Natural killer cell (primary cell): ENCODE results near the gene EGFLAM. TPM values are rescaled to one million over a fixed set of nuclear protein-coding genes. Genes with fewer than 3 reads are reported as not detected.

ENCODE experiments used
- ATAC-seq, 3 donors: fragments of 150-1000 bp in 2 of 3; fragments of 200-7000 bp in 1 of 3; cut with Tn5 transposase; 1 replicate in 1 of 3; 2 replicates in 2 of 3; pipeline ENCODE4 v1.10.0; 2021; ENCODE audit warnings: mild to moderate bottlenecking in 2 of 3, moderate library complexity in 2 of 3
- DNase-seq, 2 donors: peaks; one replicate each; pipeline versions ENCODE4 v3.0.0 to v3.0.0-alpha.2; 2013 to 2021; ENCODE audit warnings: mixed read lengths in 1 of 2
- H3K27ac ChIP-seq: one replicate; pipeline ENCODE4 v1.5.1; 2013; ENCODE audit warnings: mild to moderate bottlenecking, low read length
- H3K27me3 ChIP-seq: one replicate; pipeline ENCODE4 v1.6.1; 2013; ENCODE audit warnings: low read length; ENCODE audit not compliant: control insufficient read depth, insufficient read depth
- H3K36me3 ChIP-seq: one replicate; pipeline ENCODE4 v1.6.1; 2013; ENCODE audit warnings: low read length; ENCODE audit not compliant: control insufficient read depth, insufficient read depth
- H3K4me1 ChIP-seq: one replicate; pipeline ENCODE4 v1.6.1; 2013; ENCODE audit warnings: low read length; ENCODE audit not compliant: control insufficient read depth, insufficient read depth
- H3K4me3 ChIP-seq: one replicate; pipeline ENCODE4 v1.5.1; 2013; ENCODE audit warnings: low read length
- H3K9me3 ChIP-seq: one replicate; pipeline ENCODE4 v1.6.1; 2013; ENCODE audit warnings: low read length; ENCODE audit not compliant: control insufficient read depth, insufficient read depth
- H3K27ac Mint-ChIP-seq, 2 donors: one replicate each; pipeline ENCODE4 v1.8.0; 2022; ENCODE audit warnings: mild to moderate bottlenecking in 2 of 2, mixed read lengths in 2 of 2, moderate library complexity in 1 of 2
- H3K27me3 Mint-ChIP-seq, 2 donors: one replicate each; pipeline ENCODE4 v1.8.0; 2022; ENCODE audit warnings: low read depth in 2 of 2, mixed read lengths in 2 of 2
- H3K36me3 Mint-ChIP-seq: one replicate; pipeline ENCODE4 v1.8.0; 2022; ENCODE audit warnings: mixed read lengths
- H3K4me1 Mint-ChIP-seq, 2 donors: one replicate each; pipeline ENCODE4 v1.8.0; 2022; ENCODE audit warnings: mixed read lengths in 2 of 2
- H3K4me3 Mint-ChIP-seq: one replicate; pipeline ENCODE4 v1.8.0; 2022; ENCODE audit warnings: mild to moderate bottlenecking, moderate library complexity, mixed read lengths
- H3K9me3 Mint-ChIP-seq, 2 donors: one replicate each; pipeline ENCODE4 v1.8.0; 2022; ENCODE audit warnings: mixed read lengths in 2 of 2
- WGBS: methylation state at CpG from one replicate; pipeline ENCODE4 v1.1.7; 2013; ENCODE audit warnings: missing lambda C conversion rate; ENCODE audit not compliant: insufficient coverage; 5-methylcytosine and 5-hydroxymethylcytosine counted together
- intact Hi-C: fragments of 100-400 bp; cut with micrococcal nuclease; formaldehyde crosslinking; loops from one replicate; pipeline ENCODE4 v1.14.2; 2022
- total RNA-seq, 4 donors: library from RNA; stranded (reverse); fragments of 120-200 nt in 1 of 4; gene quantifications; one replicate each; pipeline versions ENCODE4 v1.2.3 to v1.2.4, GENCODE V29; 2013 to 2022
- TF ChIP-seq, protein P1 (sequence below): fragments of 200-600 bp; IDR thresholded peaks from one replicate; pipeline ENCODE4 v1.8.0; 2022; ENCODE audit warnings: antibody characterized with exemption

EGFLAM gene
- not detected for total RNA-seq
- total RNA-seq (2013) = not detected

GRCh38 chr5:38258319-38259061 lies at the start of gene EGFLAM:
Gene EGFLAM, plus strand, starts transcription at chr5:38258559. Its CDS starts 196 bp downstream, at chr5:38258755.
- ATAC-seq (no peak), DNase-seq (no peak)
- peaks cover 22% of the 10 kb centered on the region for H3K27me3 ChIP-seq
- no peak within 1 kb of the TSS for H3K4me3 Mint-ChIP-seq
- H3K9me3 ChIP-seq = no peaks in the 10 kb centered on the region
- no peaks in the 10 kb centered on the region for H3K36me3 ChIP-seq
- no peak within 1 kb of the TSS for H3K27ac Mint-ChIP-seq
- peaks cover 53 to 74% of the 10 kb centered on the region in 2 donors for H3K27me3 Mint-ChIP-seq
- WGBS = 2% methylated on average over 68 of the region's 73 CpGs
- peaks cover 13% of the 10 kb centered on the region for H3K36me3 Mint-ChIP-seq
- no peak within 1 kb of the TSS for H3K4me3 ChIP-seq
- intact Hi-C loops = no loop called here
- TF ChIP-seq, protein P1, sequence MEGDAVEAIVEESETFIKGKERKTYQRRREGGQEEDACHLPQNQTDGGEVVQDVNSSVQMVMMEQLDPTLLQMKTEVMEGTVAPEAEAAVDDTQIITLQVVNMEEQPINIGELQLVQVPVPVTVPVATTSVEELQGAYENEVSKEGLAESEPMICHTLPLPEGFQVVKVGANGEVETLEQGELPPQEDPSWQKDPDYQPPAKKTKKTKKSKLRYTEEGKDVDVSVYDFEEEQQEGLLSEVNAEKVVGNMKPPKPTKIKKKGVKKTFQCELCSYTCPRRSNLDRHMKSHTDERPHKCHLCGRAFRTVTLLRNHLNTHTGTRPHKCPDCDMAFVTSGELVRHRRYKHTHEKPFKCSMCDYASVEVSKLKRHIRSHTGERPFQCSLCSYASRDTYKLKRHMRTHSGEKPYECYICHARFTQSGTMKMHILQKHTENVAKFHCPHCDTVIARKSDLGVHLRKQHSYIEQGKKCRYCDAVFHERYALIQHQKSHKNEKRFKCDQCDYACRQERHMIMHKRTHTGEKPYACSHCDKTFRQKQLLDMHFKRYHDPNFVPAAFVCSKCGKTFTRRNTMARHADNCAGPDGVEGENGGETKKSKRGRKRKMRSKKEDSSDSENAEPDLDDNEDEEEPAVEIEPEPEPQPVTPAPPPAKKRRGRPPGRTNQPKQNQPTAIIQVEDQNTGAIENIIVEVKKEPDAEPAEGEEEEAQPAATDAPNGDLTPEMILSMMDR = no peak
- H3K4me1 Mint-ChIP-seq = no peaks in the 10 kb centered on the region
- H3K27ac ChIP-seq = no peak within 1 kb of the TSS
- peaks cover 2 to 5% of the 10 kb centered on the region in 2 donors for H3K9me3 Mint-ChIP-seq
- no peaks in the 10 kb centered on the region for H3K4me1 ChIP-seq

- no peaks in the 10 kb centered on the region for H3K36me3 Mint-ChIP-seq
- Histone ChIP-seq H3K9me3 (no peaks in the 10 kb centered on the region), H3K36me3 (no peaks in the 10 kb centered on the region), H3K4me3 (no peak overlapping the region), H3K4me1 (no peaks in the 10 kb centered on the region), H3K27me3 (no peaks in the 10 kb centered on the region), H3K27ac (no peak overlapping the region)
- 35% methylated on average over 1 of the region's 1 CpG for WGBS
- DNase-seq (peak in 1 of 2 donors; percentile 7), ATAC-seq (no peak)
- TF ChIP-seq, protein P1 = no peak
- H3K27ac Mint-ChIP-seq = no peak overlapping the region
- intact Hi-C loops = no loop called here
- H3K4me3 Mint-ChIP-seq = no peak overlapping the region
- no peaks in the 10 kb centered on the region for H3K9me3 Mint-ChIP-seq
- H3K27me3 Mint-ChIP-seq = peaks cover 0 to 7% of the 10 kb centered on the region in 2 donors
- no peaks in the 10 kb centered on the region for H3K4me1 Mint-ChIP-seq
These were observed 49.5 kb upstream of the EGFLAM start for GRCh38 chr5:38208782-38209378.

- Histone ChIP-seq H3K27ac (no peak overlapping the region), H3K27me3 (no peaks in the 10 kb centered on the region), H3K4me3 (no peak overlapping the region), H3K36me3 (no peaks in the 10 kb centered on the region), H3K4me1 (no peaks in the 10 kb centered on the region), H3K9me3 (no peaks in the 10 kb centered on the region)
- Mint-ChIP-seq H3K27ac (no peak overlapping the region), H3K27me3 (peaks cover 0 to 4% of the 10 kb centered on the region in 2 donors), H3K4me3 (no peak overlapping the region), H3K9me3 (no peaks in the 10 kb centered on the region), H3K4me1 (no peaks in the 10 kb centered on the region), H3K36me3 (no peaks in the 10 kb centered on the region)
- no peak for ATAC-seq
- 85% methylated on average over 8 of the region's 8 CpGs for WGBS
- TF ChIP-seq, protein P1 = no peak
- intact Hi-C loops = no loop called here
- no peak for DNase-seq
These were observed 47.5 kb upstream of the EGFLAM start for GRCh38 chr5:38210676-38211353.
